VCaP (cell line): ENCODE measurements around the gene SLC35A4.

Source experiments
- H3K27ac ChIP-seq: fragments of 450-650 bp; 2 replicates; pipeline ENCODE4 v1.5.1; 2017
- TF ChIP-seq, protein P1 (sequence below): fragments of 450-650 bp; conservative IDR thresholded peaks from 2 replicates; pipeline ENCODE4 v1.5.1; 2017; ENCODE audit warnings: mild to moderate bottlenecking, moderate library complexity

SLC35A4 gene

DNA sequence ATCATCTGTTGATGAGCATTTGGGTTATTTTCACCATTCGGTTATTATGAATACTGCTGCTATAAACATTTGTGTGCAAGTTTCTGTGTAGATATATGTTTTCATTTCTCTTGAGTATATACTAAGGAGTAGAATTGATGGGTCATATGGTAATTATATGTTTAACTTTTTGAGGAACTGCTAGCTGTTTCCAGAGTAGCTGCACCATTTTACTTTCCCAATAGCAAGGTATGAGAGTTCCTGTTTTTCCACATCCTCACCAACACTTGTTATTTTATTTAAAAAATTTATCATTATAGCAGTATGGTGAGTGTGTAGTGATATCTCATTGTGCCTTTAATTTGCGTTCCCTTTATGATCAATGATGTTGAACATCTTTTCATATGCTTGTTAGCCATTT is 39.1 kb downstream of the SLC35A4 start:
- H3K27ac ChIP-seq: no peak overlapping the region
- TF ChIP-seq, protein P1, sequence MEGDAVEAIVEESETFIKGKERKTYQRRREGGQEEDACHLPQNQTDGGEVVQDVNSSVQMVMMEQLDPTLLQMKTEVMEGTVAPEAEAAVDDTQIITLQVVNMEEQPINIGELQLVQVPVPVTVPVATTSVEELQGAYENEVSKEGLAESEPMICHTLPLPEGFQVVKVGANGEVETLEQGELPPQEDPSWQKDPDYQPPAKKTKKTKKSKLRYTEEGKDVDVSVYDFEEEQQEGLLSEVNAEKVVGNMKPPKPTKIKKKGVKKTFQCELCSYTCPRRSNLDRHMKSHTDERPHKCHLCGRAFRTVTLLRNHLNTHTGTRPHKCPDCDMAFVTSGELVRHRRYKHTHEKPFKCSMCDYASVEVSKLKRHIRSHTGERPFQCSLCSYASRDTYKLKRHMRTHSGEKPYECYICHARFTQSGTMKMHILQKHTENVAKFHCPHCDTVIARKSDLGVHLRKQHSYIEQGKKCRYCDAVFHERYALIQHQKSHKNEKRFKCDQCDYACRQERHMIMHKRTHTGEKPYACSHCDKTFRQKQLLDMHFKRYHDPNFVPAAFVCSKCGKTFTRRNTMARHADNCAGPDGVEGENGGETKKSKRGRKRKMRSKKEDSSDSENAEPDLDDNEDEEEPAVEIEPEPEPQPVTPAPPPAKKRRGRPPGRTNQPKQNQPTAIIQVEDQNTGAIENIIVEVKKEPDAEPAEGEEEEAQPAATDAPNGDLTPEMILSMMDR: no peak

DNA sequence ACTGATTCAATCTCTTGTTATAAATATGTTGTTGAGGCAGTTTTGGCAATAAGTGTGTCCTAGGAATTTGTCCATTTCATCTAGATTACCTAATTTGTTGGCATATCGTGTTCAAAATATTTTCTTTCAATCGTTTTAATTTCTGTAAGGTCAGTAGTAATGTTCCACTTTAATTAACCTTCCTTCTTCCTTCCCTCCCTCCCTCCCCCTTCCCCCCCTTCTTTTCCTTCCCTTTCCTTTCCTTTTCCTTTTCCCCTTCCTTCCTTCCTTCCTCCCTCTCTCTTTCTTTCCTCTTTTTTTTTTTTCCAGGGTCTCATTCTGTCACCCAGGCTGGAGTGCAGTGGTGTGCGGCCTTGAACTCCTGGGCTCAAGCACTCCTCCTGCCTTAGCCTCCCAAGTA is 41.3 kb downstream of the SLC35A4 start:
- TF ChIP-seq, protein P1: no peak
- no peak overlapping the region for H3K27ac ChIP-seq

DNA sequence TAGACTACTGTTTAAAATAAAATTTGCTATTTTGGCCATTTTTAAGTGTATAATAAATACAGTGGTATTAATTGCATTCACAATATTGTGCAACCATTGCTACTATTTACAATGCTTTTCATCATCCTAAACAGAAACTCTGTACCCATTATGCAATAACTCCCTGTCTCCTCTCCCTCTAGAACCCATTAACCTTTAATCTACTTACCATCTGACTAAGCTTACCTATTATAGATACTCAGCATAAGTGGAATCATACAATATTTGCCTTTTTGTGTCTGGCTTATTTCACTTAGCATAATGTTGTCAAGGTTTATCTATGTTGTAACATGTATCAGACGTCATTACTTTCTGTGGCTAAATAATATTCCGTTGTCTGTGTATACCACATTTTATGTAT is 42.4 kb downstream of the SLC35A4 start:
- no peak overlapping the region for H3K27ac ChIP-seq
- TF ChIP-seq, protein P1: no peak

DNA sequence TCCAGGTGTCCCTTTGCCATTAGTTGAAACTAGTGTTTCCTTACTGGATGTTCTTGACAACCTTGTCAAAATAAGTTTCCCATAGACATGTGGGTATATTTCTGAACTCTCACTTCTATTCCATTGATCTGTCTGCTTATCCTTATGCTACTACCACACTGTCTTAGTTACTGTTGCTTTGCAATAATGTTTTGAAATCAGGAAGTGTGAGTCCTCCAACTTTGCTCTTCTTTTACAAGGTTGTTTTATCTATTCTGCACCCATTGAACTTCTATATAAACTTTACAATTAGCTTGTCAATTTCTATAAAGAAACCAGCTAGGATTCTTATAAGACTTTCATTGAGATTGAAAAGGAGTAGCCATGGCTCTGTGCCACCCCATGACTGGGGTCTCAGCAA is 44.1 kb downstream of the SLC35A4 start:
- H3K27ac ChIP-seq: no peak overlapping the region
- TF ChIP-seq, protein P1: no peak

DNA sequence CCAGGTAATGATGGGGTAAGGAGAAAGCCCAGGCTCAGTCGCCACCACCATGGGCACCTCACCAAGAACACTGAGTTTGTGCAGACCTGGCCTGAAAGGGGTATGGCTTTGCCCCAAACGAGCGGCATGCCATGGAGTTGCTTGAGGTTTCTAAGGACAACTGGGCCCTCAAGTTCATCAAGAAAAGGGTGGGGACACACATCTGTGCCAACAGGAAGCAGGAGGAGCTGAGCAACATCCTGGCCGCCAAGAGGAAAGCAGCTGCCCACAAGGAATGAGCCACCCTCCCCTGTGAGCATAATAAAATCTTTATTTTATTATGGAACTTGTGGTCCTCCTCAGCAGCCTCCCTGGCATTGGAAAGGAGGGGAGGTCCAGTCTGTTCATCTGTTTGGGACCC is 44.5 kb downstream of the SLC35A4 start:
- no peak overlapping the region for H3K27ac ChIP-seq
- TF ChIP-seq, protein P1: no peak

DNA sequence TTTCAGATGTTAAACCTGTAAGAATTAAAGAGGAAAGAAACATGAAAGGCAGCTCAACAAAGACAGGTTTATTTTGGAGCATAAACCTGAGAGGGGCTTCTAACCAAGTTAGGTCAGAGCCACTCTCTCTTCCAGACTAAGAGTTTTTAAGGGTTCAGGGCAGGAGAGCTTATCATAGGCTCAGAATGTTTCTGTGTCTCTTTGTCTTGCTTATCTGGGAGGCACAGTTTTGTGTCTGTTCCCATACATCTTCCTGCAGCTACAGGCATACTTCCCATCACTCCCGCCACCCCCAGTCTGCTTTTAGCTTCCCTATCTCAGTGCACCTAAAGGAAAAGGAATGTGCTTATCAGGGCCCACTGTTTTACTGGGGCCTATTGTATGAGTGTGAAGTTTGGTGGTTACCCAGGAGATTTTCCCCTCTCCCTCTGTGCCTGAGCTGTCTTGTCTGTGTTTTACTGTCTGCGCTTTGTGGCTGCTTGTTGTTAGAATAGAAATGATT is 46.4 kb downstream of the SLC35A4 start:
- TF ChIP-seq, protein P1: no peak
- no peak overlapping the region for H3K27ac ChIP-seq
